ENCODE data around the gene GPR15LG.

- TF ChIP-seq CTCF (IDR thresholded peaks at IDR 0.05; ENCODE audit: extremely low read depth in 1 of 2, insufficient read depth in 1 of 2, low read depth in 1 of 2, low read length in 2 of 2): no peak
- TF ChIP-seq EZH2 (IDR thresholded peaks at IDR 0.05; ENCODE audit: borderline replicate concordance, low read depth, low read length, severe bottlenecking): no peak
Observed at GRCh38 chr10:84158061-84158460, 15.5 kb upstream of the GPR15LG start.

All from endothelial cell of umbilical vein (primary cell).